Measurements from ENCODE around the gene CSNK2A1. TPM values are rescaled to one million over a fixed set of nuclear protein-coding genes. Genes with fewer than 3 reads are reported as not detected.

CSNK2A1 gene
- total and polyA plus RNA-seq, 2 experiments from 2014 or later, result 85.1 to 244 TPM

DNA sequence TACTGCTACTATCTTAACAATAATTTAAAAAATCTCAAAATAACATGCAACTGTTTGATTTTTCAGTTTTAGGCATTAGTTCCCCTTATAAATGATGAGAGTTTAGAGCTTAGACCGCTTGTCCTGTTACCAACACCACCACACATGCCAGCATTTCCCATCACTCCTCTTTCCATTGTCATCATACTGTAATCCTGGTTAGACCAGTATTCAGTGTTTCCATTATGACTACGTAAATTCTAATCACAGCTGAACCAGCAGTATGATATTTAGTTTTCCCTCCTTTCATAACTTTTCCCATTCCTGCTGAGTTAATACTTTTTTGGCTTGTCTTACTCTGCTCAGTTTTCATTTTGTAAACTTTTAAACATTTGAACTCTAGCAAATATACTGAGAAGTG is 69.0 kb downstream of the CSNK2A1 start (continued):
- TF ChIP-seq REST (IDR thresholded peaks at IDR 0.05; ENCODE audit: unreplicated experiment) (no peak), EZH2 (IDR thresholded peaks at IDR 0.05; ENCODE audit: low read depth, unreplicated experiment) (no peak), STAT1 (IDR thresholded peaks at IDR 0.05; ENCODE audit: unreplicated experiment) (no peak), ETS1 (IDR thresholded peaks at IDR 0.05) (no peak), NANOG (IDR thresholded peaks at IDR 0.05; ENCODE audit: borderline replicate concordance) (no peak)

- no peaks in the 10 kb centered on the region for H3K4me1 ChIP-seq (ENCODE audit: insufficient read depth)
- no peak for TF ChIP-seq POLR2AphosphoS5 (IDR thresholded peaks at IDR 0.05; ENCODE audit: low read depth)
- Mint-ChIP-seq H3K4me3 (no peak overlapping the region), H3K4me1 (no peaks in the 10 kb centered on the region; the same call in 2 of the 3 replicates), H3K9me3 (peaks cover 56% of the 10 kb centered on the region), H3K27me3 (ENCODE audit: insufficient read depth, low read depth, poor library complexity) (peaks cover 13% of the 10 kb centered on the region), H3K27ac (no peak overlapping the region), H3K36me3 (ENCODE audit: low read depth) (peaks cover 42% of the 10 kb centered on the region)
- ATAC-seq, result no peak
- H3K4me2 ChIP-seq, result no peak overlapping the region
- H3K27me3 ChIP-seq (ENCODE audit: insufficient read depth), result no peaks in the 10 kb centered on the region
- H2AFZ ChIP-seq, result no peak overlapping the region
- peaks cover 1% of the 10 kb centered on the region; the same call in 1 of the 2 replicates for H3K36me3 ChIP-seq (ENCODE audit: insufficient read depth)
- no peaks in the 10 kb centered on the region for H3F3A ChIP-seq (replicated peaks; ENCODE audit: low read depth)
- 0 out of 2 replicates have a peak, but pooled peaks cover under 1% of the 10 kb centered on the region for H4K20me1 ChIP-seq (replicated peaks; ENCODE audit: insufficient read depth)
- no peak for DNase-seq (ENCODE audit: low spot score)
- H3K9me2 ChIP-seq (ENCODE audit: insufficient read depth), result no peaks in the 10 kb centered on the region
- H3K79me2 ChIP-seq (replicated peaks; ENCODE audit: insufficient read depth), result no peaks in the 10 kb centered on the region
- H3K4me3 ChIP-seq, result no peak overlapping the region
- no peak overlapping the region for H3K27ac ChIP-seq (ENCODE audit: low read depth)
Measured at GRCh38 chr20:472889-473292, 70.7 kb downstream of the CSNK2A1 start.

- Mint-ChIP-seq H3K4me1 (no peaks in the 10 kb centered on the region; the same call in 2 of the 3 replicates), H3K36me3 (ENCODE audit: low read depth) (peaks cover 41% of the 10 kb centered on the region), H3K27ac (no peak overlapping the region), H3K27me3 (ENCODE audit: insufficient read depth, low read depth, poor library complexity) (peaks cover 13% of the 10 kb centered on the region), H3K4me3 (no peak overlapping the region), H3K9me3 (peaks cover 62% of the 10 kb centered on the region)
- no peak overlapping the region for H2AFZ ChIP-seq
- H3K27me3 ChIP-seq (ENCODE audit: insufficient read depth), result no peaks in the 10 kb centered on the region
- no peak overlapping the region for H3K4me3 ChIP-seq
- H3K9me2 ChIP-seq (ENCODE audit: insufficient read depth), result no peaks in the 10 kb centered on the region
- 0 out of 2 replicates have a peak, but pooled peaks cover 2% of the 10 kb centered on the region for H3K36me3 ChIP-seq (ENCODE audit: insufficient read depth)
- no peak for TF ChIP-seq ZNF331 (CRISPR knock-in tag; IDR thresholded peaks at IDR 0.05; ENCODE audit: low read depth)
- no peak for TF ChIP-seq STAT1 (IDR thresholded peaks at IDR 0.05; ENCODE audit: unreplicated experiment)
- TF ChIP-seq EZH2phosphoT487 (IDR thresholded peaks at IDR 0.05; ENCODE audit: unreplicated experiment), result no peak
- no peaks in the 10 kb centered on the region for H4K20me1 ChIP-seq (replicated peaks; ENCODE audit: insufficient read depth)
- H3F3A ChIP-seq (replicated peaks; ENCODE audit: low read depth), result no peaks in the 10 kb centered on the region
- no peaks in the 10 kb centered on the region for H3K4me1 ChIP-seq (ENCODE audit: insufficient read depth)
- ATAC-seq (no peak), DNase-seq (ENCODE audit: low spot score) (peak; percentile 9)
- H3K27ac ChIP-seq (ENCODE audit: low read depth), result no peak overlapping the region
- H3K4me2 ChIP-seq, result no peak overlapping the region
- H3K79me2 ChIP-seq (replicated peaks; ENCODE audit: insufficient read depth), result no peaks in the 10 kb centered on the region
Measured at GRCh38 chr20:472137-472846, 71.3 kb downstream of the CSNK2A1 start.
